ENCODE measurements around the gene CYP21A2.
"Not testable (repeated sequence)": the region's sequence is repeated elsewhere in the genome, so short reads cannot be mapped to it uniquely, and the experiment has no call there.

Gene CYP21A2

GRCh38 chr6:32042276-32042675, 4.1 kb downstream of the CYP21A2 start:
- H3K9ac ChIP-seq (ENCODE audit: low read depth, low read length, poor library complexity); H2BK120ac ChIP-seq (ENCODE audit: low read depth, low read length); H3K4ac ChIP-seq (ENCODE audit: low read length); H3K27ac ChIP-seq (replicated peaks; ENCODE audit: low read length); H3K4me2 ChIP-seq (ENCODE audit: insufficient read depth, low read length, poor library complexity, severe bottlenecking); H3K18ac ChIP-seq (ENCODE audit: low read length); H2BK12ac ChIP-seq (ENCODE audit: low read length); H2AK5ac ChIP-seq (ENCODE audit: low read depth, low read length); H2BK5ac ChIP-seq (ENCODE audit: low read length); DNase-seq (ENCODE audit: low spot score); H3K4me3 ChIP-seq (ENCODE audit: low read length in 2 of 2); H3K79me1 ChIP-seq (ENCODE audit: low read depth, low read length); H3K23ac ChIP-seq (ENCODE audit: low read depth, low read length, poor library complexity); H2BK15ac ChIP-seq (ENCODE audit: low read length); H3K14ac ChIP-seq (ENCODE audit: low read length); H3K36me3 ChIP-seq (replicated peaks in 1 of 2; ENCODE audit: control insufficient read depth in 2 of 2, insufficient read depth in 2 of 2, low read length in 2 of 2); H3K9me3 ChIP-seq (replicated peaks in 1 of 2; ENCODE audit: control insufficient read depth in 2 of 2, insufficient read depth in 1 of 2, low read depth in 1 of 2, low read length in 2 of 2); H2AFZ ChIP-seq (ENCODE audit: low read length); H4K91ac ChIP-seq (ENCODE audit: low read depth, low read length, poor library complexity); H4K8ac ChIP-seq (ENCODE audit: low read depth, low read length); H3K27me3 ChIP-seq (ENCODE audit: control insufficient read depth in 3 of 3, insufficient read depth in 3 of 3, low read depth in 1 of 3, low read length in 3 of 3): not testable (repeated sequence)
- no CpG with 5 or more reads among the region's 15 CpGs for WGBS, 2 donors (ENCODE audit: extremely low coverage in 2 of 2, insufficient read length in 2 of 2, insufficient replicate concordance in 1 of 2)
- H3K4me1 ChIP-seq (ENCODE audit: control insufficient read depth in 2 of 2, insufficient read depth in 1 of 2, low read depth in 1 of 2, low read length in 2 of 2) = peaks cover 14% of the 10 kb centered on the region in 2 donors

- H2AK5ac ChIP-seq (ENCODE audit: low read depth, low read length); H2BK15ac ChIP-seq (ENCODE audit: low read length); H3K79me1 ChIP-seq (ENCODE audit: low read depth, low read length); H3K18ac ChIP-seq (ENCODE audit: low read length); H2BK120ac ChIP-seq (ENCODE audit: low read depth, low read length); H2AFZ ChIP-seq (ENCODE audit: low read length); H2BK12ac ChIP-seq (ENCODE audit: low read length); H3K27ac ChIP-seq (replicated peaks; ENCODE audit: low read length); H3K9ac ChIP-seq (ENCODE audit: low read depth, low read length, poor library complexity); H3K4me2 ChIP-seq (ENCODE audit: insufficient read depth, low read length, poor library complexity, severe bottlenecking); H4K8ac ChIP-seq (ENCODE audit: low read depth, low read length); H3K4ac ChIP-seq (ENCODE audit: low read length); H2BK5ac ChIP-seq (ENCODE audit: low read length); DNase-seq (ENCODE audit: low spot score); H3K23ac ChIP-seq (ENCODE audit: low read depth, low read length, poor library complexity); H4K91ac ChIP-seq (ENCODE audit: low read depth, low read length, poor library complexity); H3K9me3 ChIP-seq (replicated peaks in 1 of 2; ENCODE audit: control insufficient read depth in 2 of 2, insufficient read depth in 1 of 2, low read depth in 1 of 2, low read length in 2 of 2); H3K14ac ChIP-seq (ENCODE audit: low read length); H3K36me3 ChIP-seq (replicated peaks in 1 of 2; ENCODE audit: control insufficient read depth in 2 of 2, insufficient read depth in 2 of 2, low read length in 2 of 2); H3K4me3 ChIP-seq (ENCODE audit: low read length in 2 of 2); H3K27me3 ChIP-seq (ENCODE audit: control insufficient read depth in 3 of 3, insufficient read depth in 3 of 3, low read depth in 1 of 3, low read length in 3 of 3): not testable (repeated sequence)
- no CpG with 5 or more reads among the region's 31 CpGs for WGBS, 2 donors (ENCODE audit: extremely low coverage in 2 of 2, insufficient read length in 2 of 2, insufficient replicate concordance in 1 of 2)
- peaks cover 14 to 21% of the 10 kb centered on the region in 2 donors for H3K4me1 ChIP-seq (ENCODE audit: control insufficient read depth in 2 of 2, insufficient read depth in 1 of 2, low read depth in 1 of 2, low read length in 2 of 2)
Observed at GRCh38 chr6:32043589-32044380, 5.6 kb downstream of the CYP21A2 start.

- WGBS, 2 donors (ENCODE audit: extremely low coverage in 2 of 2, insufficient read length in 2 of 2, insufficient replicate concordance in 1 of 2) = no CpG with 5 or more reads among the region's 18 CpGs
- H3K4me3 ChIP-seq (ENCODE audit: low read length in 2 of 2); H3K27me3 ChIP-seq (ENCODE audit: control insufficient read depth in 3 of 3, insufficient read depth in 3 of 3, low read depth in 1 of 3, low read length in 3 of 3); H3K9me3 ChIP-seq (replicated peaks in 1 of 2; ENCODE audit: control insufficient read depth in 2 of 2, insufficient read depth in 1 of 2, low read depth in 1 of 2, low read length in 2 of 2); H2BK12ac ChIP-seq (ENCODE audit: low read length); H3K27ac ChIP-seq (replicated peaks; ENCODE audit: low read length); H3K36me3 ChIP-seq (replicated peaks in 1 of 2; ENCODE audit: control insufficient read depth in 2 of 2, insufficient read depth in 2 of 2, low read length in 2 of 2); H2BK5ac ChIP-seq (ENCODE audit: low read length); H3K18ac ChIP-seq (ENCODE audit: low read length); H4K91ac ChIP-seq (ENCODE audit: low read depth, low read length, poor library complexity); H2BK120ac ChIP-seq (ENCODE audit: low read depth, low read length); H4K8ac ChIP-seq (ENCODE audit: low read depth, low read length); H3K9ac ChIP-seq (ENCODE audit: low read depth, low read length, poor library complexity); H2BK15ac ChIP-seq (ENCODE audit: low read length); DNase-seq (ENCODE audit: low spot score); H3K23ac ChIP-seq (ENCODE audit: low read depth, low read length, poor library complexity); H3K4ac ChIP-seq (ENCODE audit: low read length); H3K4me2 ChIP-seq (ENCODE audit: insufficient read depth, low read length, poor library complexity, severe bottlenecking); H2AK5ac ChIP-seq (ENCODE audit: low read depth, low read length); H3K14ac ChIP-seq (ENCODE audit: low read length); H3K79me1 ChIP-seq (ENCODE audit: low read depth, low read length); H2AFZ ChIP-seq (ENCODE audit: low read length): not testable (repeated sequence)
- H3K4me1 ChIP-seq (ENCODE audit: control insufficient read depth in 2 of 2, insufficient read depth in 1 of 2, low read depth in 1 of 2, low read length in 2 of 2) = peaks cover 14 to 21% of the 10 kb centered on the region in 2 donors
Observed at GRCh38 chr6:32044916-32045315, 6.7 kb downstream of the CYP21A2 start.

GRCh38 chr6:32045811-32046449, 7.7 kb downstream of the CYP21A2 start:
- H3K4me2 ChIP-seq (ENCODE audit: insufficient read depth, low read length, poor library complexity, severe bottlenecking) = no peak overlapping the region
- H3K4me1 ChIP-seq (ENCODE audit: control insufficient read depth in 2 of 2, insufficient read depth in 1 of 2, low read depth in 1 of 2, low read length in 2 of 2) = peaks cover 14 to 21% of the 10 kb centered on the region in 2 donors
- no peak overlapping the region for H4K8ac ChIP-seq (ENCODE audit: low read depth, low read length)
- H3K4ac ChIP-seq (ENCODE audit: low read length) = no peak overlapping the region
- no peak overlapping the region for H3K4me3 ChIP-seq (ENCODE audit: low read length in 2 of 2)
- H3K27me3 ChIP-seq (ENCODE audit: control insufficient read depth in 3 of 3, insufficient read depth in 3 of 3, low read depth in 1 of 3, low read length in 3 of 3) = peaks cover 0 to 2% (median 0%) of the 10 kb centered on the region in 3 experiments
- no peak overlapping the region for H3K9ac ChIP-seq (ENCODE audit: low read depth, low read length, poor library complexity)
- peak overlapping the region; percentile 76 for H2BK5ac ChIP-seq (ENCODE audit: low read length)
- H3K23ac ChIP-seq (ENCODE audit: low read depth, low read length, poor library complexity) = no peak overlapping the region
- H2AK5ac ChIP-seq (ENCODE audit: low read depth, low read length) = peak overlapping the region; percentile 93
- no peaks in the 10 kb centered on the region for H3K79me1 ChIP-seq (ENCODE audit: low read depth, low read length)
- H4K91ac ChIP-seq (ENCODE audit: low read depth, low read length, poor library complexity) = peak overlapping the region; percentile 1
- H2BK15ac ChIP-seq (ENCODE audit: low read length) = no peak overlapping the region
- WGBS, 2 donors (ENCODE audit: extremely low coverage in 2 of 2, insufficient read length in 2 of 2, insufficient replicate concordance in 1 of 2) = no CpG with 5 or more reads among the region's 22 CpGs
- H3K9me3 ChIP-seq (replicated peaks in 1 of 2; ENCODE audit: control insufficient read depth in 2 of 2, insufficient read depth in 1 of 2, low read depth in 1 of 2, low read length in 2 of 2) = no peaks in the 10 kb centered on the region
- peak overlapping the region; percentile 94 for H2BK12ac ChIP-seq (ENCODE audit: low read length)
- no peak overlapping the region for H2BK120ac ChIP-seq (ENCODE audit: low read depth, low read length)
- no peak for DNase-seq (ENCODE audit: low spot score)
- peak overlapping the region; percentile 2 for H3K18ac ChIP-seq (ENCODE audit: low read length)
- no peaks in the 10 kb centered on the region for H3K36me3 ChIP-seq (replicated peaks in 1 of 2; ENCODE audit: control insufficient read depth in 2 of 2, insufficient read depth in 2 of 2, low read length in 2 of 2)
- peak overlapping the region; percentile 75 for H2AFZ ChIP-seq (ENCODE audit: low read length)
- no peak overlapping the region for H3K27ac ChIP-seq (replicated peaks; ENCODE audit: low read length)
- H3K14ac ChIP-seq (ENCODE audit: low read length) = no peak overlapping the region

All from neuronal stem cell (in vitro differentiated cells).